GM12864 (cell line): ENCODE data around the gene DDX56.
"Not testable (repeated sequence)": the region's sequence is repeated elsewhere in the genome, so short reads cannot be mapped to it uniquely, and the experiment has no call there.

Experiments
- DNase-seq: peaks from one replicate; pipeline ENCODE4 v3.0.0-alpha.2; 2011; ENCODE audit warnings: low read depth
- H3K4me3 ChIP-seq: 2 replicates; pipeline ENCODE4 v1.5.1; 2011; ENCODE audit warnings: mild to moderate bottlenecking, low read depth, low read length, control low read depth
- CTCF ChIP-seq: IDR thresholded peaks from 2 replicates; pipeline ENCODE4 v1.5.1; 2011; ENCODE audit warnings: low read depth, mild to moderate bottlenecking, moderate library complexity, low read length, control low read depth, inconsistent platforms; ENCODE audit errors: missing control alignments

Gene DDX56

GRCh38 chr7:44566680-44567079, 7.0 kb downstream of the DDX56 start:
- no peak for DNase-seq
- no peak for TF ChIP-seq CTCF
- H3K4me3 ChIP-seq, result no peak overlapping the region

- no peak overlapping the region for H3K4me3 ChIP-seq
- no peak for TF ChIP-seq CTCF
- no peak for DNase-seq
Measured at GRCh38 chr7:44565795-44566559, 7.7 kb downstream of the DDX56 start.

GRCh38 chr7:44565097-44565794, 8.5 kb downstream of the DDX56 start:
- DNase-seq, result no peak
- no peak overlapping the region for H3K4me3 ChIP-seq
- TF ChIP-seq CTCF, result peak; percentile 98

GRCh38 chr7:44564606-44565005, 9.1 kb downstream of the DDX56 start:
- no peak overlapping the region for H3K4me3 ChIP-seq
- no peak for DNase-seq
- TF ChIP-seq CTCF, result no peak

- no peak overlapping the region for H3K4me3 ChIP-seq
- no peak for DNase-seq
- no peak for TF ChIP-seq CTCF
Measured at GRCh38 chr7:44563171-44563679, 10.5 kb downstream of the DDX56 start.

GRCh38 chr7:44562622-44562962, 11.1 kb downstream of the DDX56 start:
- not testable (repeated sequence) for H3K4me3 ChIP-seq

GRCh38 chr7:44561962-44562621, 11.6 kb downstream of the DDX56 start:
- no peak for DNase-seq
- H3K4me3 ChIP-seq, result no peak overlapping the region
- TF ChIP-seq CTCF, result no peak

More at GRCh38 chr7:44562622-44562962, 11.1 kb downstream of the DDX56 start:
- not testable (repeated sequence) for DNase-seq
